ENCODE measurements around the gene LDB2.

GRCh38 chr4:16581117-16581516 lies 317.3 kb downstream of the LDB2 start:
- no peak for TF ChIP-seq CTCF (IDR thresholded peaks at IDR 0.05; ENCODE audit: insufficient read depth, low read depth, low read length)
- no peak for TF ChIP-seq EZH2 (IDR thresholded peaks at IDR 0.05; ENCODE audit: insufficient read depth, low read length)

Data from astrocyte (in vitro differentiated cells and primary cell).